IMR-90 (cell line): ENCODE measurements around the gene CDKN2A. TPM values are rescaled to one million over a fixed set of nuclear protein-coding genes. Genes with fewer than 3 reads are reported as not detected.

Experiments
- ATAC-seq: fragments of 200-7000 bp; cut with Tn5 transposase; 2 replicates; pipeline ENCODE4 v1.9.1; 2020; ENCODE audit warnings: low read depth, mild to moderate bottlenecking, moderate library complexity
- BruUV-seq: library from RNA; stranded (reverse); fragments of 400-500 nt; replicated peaks from 2 replicates; lab custom pipeline; 2021; lab: Mats Ljungman, UMichigan
- CTCF ChIA-PET: fragments of 300-600 bp; formaldehyde crosslinking; extraction: SDS; loops from one replicate; lab custom pipeline; 2021; ENCODE audit warnings: antibody characterized with exemption; lab: Yijun Ruan, JAX
- POLR2A ChIA-PET: fragments of 300-600 bp; sonication (Branson Sonifier 250); formaldehyde crosslinking; loops from one replicate; lab custom pipeline; 2022; ENCODE audit warnings: antibody characterized with exemption; ENCODE audit not compliant: unreplicated experiment; lab: Charles Lee
- DNase-seq: peaks from one replicate; pipeline ENCODE4 v3.0.0; 2013
- H2AFZ ChIP-seq: replicated peaks from 2 replicates; pipeline ENCODE3; 2013; ENCODE audit warnings: low read length, mild to moderate bottlenecking; ENCODE audit not compliant: poor library complexity
- H2AK5ac ChIP-seq: 2 replicates; pipeline ENCODE4 v1.6.1; 2013; ENCODE audit warnings: low read depth, low read length, inconsistent platforms
- H2AK9ac ChIP-seq: replicated peaks from 2 replicates; pipeline ENCODE3; 2013; ENCODE audit warnings: mild to moderate bottlenecking, low read depth, low read length, moderate library complexity; ENCODE audit not compliant: poor library complexity
- H2BK120ac ChIP-seq: 2 replicates; pipeline ENCODE4 v1.6.1; 2013; ENCODE audit warnings: low read depth, low read length, inconsistent platforms
- H2BK15ac ChIP-seq: 3 replicates; pipeline ENCODE4 v1.6.1; 2013; ENCODE audit warnings: low read depth, low read length, inconsistent platforms
- H2BK20ac ChIP-seq: 2 replicates; pipeline ENCODE4 v1.6.1; 2013; ENCODE audit warnings: low read depth, mild to moderate bottlenecking, inconsistent platforms, low read length, moderate library complexity
- H2BK5ac ChIP-seq: 2 replicates; pipeline ENCODE4 v1.6.1; 2013; ENCODE audit warnings: mild to moderate bottlenecking, low read depth, low read length, inconsistent platforms; ENCODE audit not compliant: poor library complexity, severe bottlenecking
- H3K14ac ChIP-seq: replicated peaks from 2 replicates; pipeline ENCODE4 v1.6.1; 2013; ENCODE audit warnings: low read depth, low read length, inconsistent platforms
- H3K18ac ChIP-seq: 2 replicates; pipeline ENCODE4 v1.6.1; 2013; ENCODE audit warnings: low read depth, low read length, control low read depth
- H3K23ac ChIP-seq: 2 replicates; pipeline ENCODE4 v1.6.1; 2013; ENCODE audit warnings: low read depth, low read length, inconsistent platforms
- H3K27ac ChIP-seq: 2 replicates; pipeline ENCODE4 v1.5.1; 2013; ENCODE audit warnings: mild to moderate bottlenecking, control low read depth, low read length; ENCODE audit not compliant: insufficient read depth
- H3K27me3 ChIP-seq: 2 replicates; pipeline ENCODE4 v1.6.1; 2013; ENCODE audit warnings: low read length; ENCODE audit not compliant: control insufficient read depth, insufficient read depth
- H3K36me3 ChIP-seq: 2 replicates; pipeline ENCODE4 v1.6.1; 2013; ENCODE audit warnings: low read length, mixed read lengths; ENCODE audit not compliant: control insufficient read depth, insufficient read depth
- H3K4ac ChIP-seq: 2 replicates; pipeline ENCODE4 v1.6.1; 2013; ENCODE audit warnings: low read depth, low read length, inconsistent platforms
- H3K4me1 ChIP-seq: 2 replicates; pipeline ENCODE4 v1.6.1; 2013; ENCODE audit warnings: low read length, mixed read lengths; ENCODE audit not compliant: control insufficient read depth, insufficient read depth
- H3K4me2 ChIP-seq: 2 replicates; pipeline ENCODE4 v1.6.1; 2013; ENCODE audit warnings: low read depth, mild to moderate bottlenecking, control low read depth, low read length, moderate library complexity
- H3K4me3 ChIP-seq: 2 replicates; pipeline ENCODE4 v1.5.1; 2013; ENCODE audit warnings: low read depth, mild to moderate bottlenecking, control low read depth, low read length, moderate library complexity; ENCODE audit not compliant: insufficient read depth
- H3K56ac ChIP-seq: 2 replicates; pipeline ENCODE4 v1.6.1; 2013; ENCODE audit warnings: low read length, inconsistent platforms; ENCODE audit not compliant: insufficient read depth; ENCODE audit errors: extremely low read depth
- H3K79me1 ChIP-seq, 2 experiments: 2 replicates each; pipeline ENCODE4 v1.6.1; 2013; ENCODE audit warnings: low read length in 2 of 2, inconsistent platforms in 1 of 2, low read depth in 1 of 2
- H3K9ac ChIP-seq: 2 replicates; pipeline ENCODE4 v1.6.1; 2013; ENCODE audit warnings: low read depth, low read length, control low read depth
- H3K9me1 ChIP-seq: 2 replicates; pipeline ENCODE4 v1.6.1; 2013; ENCODE audit warnings: low read length, inconsistent platforms; ENCODE audit not compliant: insufficient read depth
- H3K9me3 ChIP-seq: 2 replicates; pipeline ENCODE4 v1.6.1; 2013; ENCODE audit warnings: low read length; ENCODE audit not compliant: control insufficient read depth, insufficient read depth
- H4K20me1 ChIP-seq: 2 replicates; pipeline ENCODE4 v1.6.1; 2013; ENCODE audit warnings: low read length, inconsistent platforms; ENCODE audit not compliant: insufficient read depth
- H4K5ac ChIP-seq: 2 replicates; pipeline ENCODE4 v1.6.1; 2013; ENCODE audit warnings: mild to moderate bottlenecking, low read depth, low read length, control low read depth
- H4K8ac ChIP-seq, 2 experiments: 2 replicates each; pipeline ENCODE4 v1.6.1; 2013; ENCODE audit warnings: low read depth in 2 of 2, low read length in 2 of 2, control low read depth in 1 of 2, inconsistent platforms in 1 of 2
- H4K91ac ChIP-seq: 2 replicates; pipeline ENCODE4 v1.6.1; 2013; ENCODE audit warnings: low read depth, low read length, inconsistent platforms; ENCODE audit not compliant: insufficient read depth
- BHLHE40 ChIP-seq: fragments of 150-350 bp; IDR thresholded peaks from 2 replicates; pipeline ENCODE4 v1.6.1; 2016; ENCODE audit warnings: mild to moderate bottlenecking, low read depth, low read length
- CEBPB ChIP-seq: IDR thresholded peaks from 2 replicates; pipeline ENCODE4 v1.6.1; 2012; ENCODE audit warnings: low read depth, low read length, improper control_type of control experiment
- CHD1 ChIP-seq: IDR thresholded peaks from 2 replicates; pipeline ENCODE4 v1.6.1; 2012; ENCODE audit warnings: low read depth, low read length, improper control_type of control experiment
- FOS ChIP-seq: fragments of 150-350 bp; IDR thresholded peaks from 2 replicates; pipeline ENCODE4 v1.6.1; 2016; ENCODE audit warnings: low read depth, low read length
- MAFK ChIP-seq: IDR thresholded peaks from 2 replicates; pipeline ENCODE4 v1.6.1; 2012; ENCODE audit warnings: low read depth, low read length, improper control_type of control experiment
- MAZ ChIP-seq: IDR thresholded peaks from 2 replicates; pipeline ENCODE4 v1.6.1; 2012; ENCODE audit warnings: low read depth, mild to moderate bottlenecking, low read length, improper control_type of control experiment, moderate library complexity, borderline replicate concordance
- MXI1 ChIP-seq: IDR thresholded peaks from 2 replicates; pipeline ENCODE4 v1.6.1; 2012; ENCODE audit warnings: low read depth, mild to moderate bottlenecking, low read length, moderate library complexity, borderline replicate concordance
- NFE2L2 ChIP-seq: fragments of 150-350 bp; IDR thresholded peaks from 2 replicates; pipeline ENCODE4 v1.6.1; 2016; ENCODE audit warnings: low read depth, mild to moderate bottlenecking, low read length
- POLR2A ChIP-seq: IDR thresholded peaks from 2 replicates; pipeline ENCODE4 v1.6.1; 2012; ENCODE audit warnings: mild to moderate bottlenecking, low read depth, low read length
- RAD21 ChIP-seq: IDR thresholded peaks from 2 replicates; pipeline ENCODE4 v1.6.1; 2012; ENCODE audit warnings: low read length, improper control_type of control experiment
- RCOR1 ChIP-seq: IDR thresholded peaks from 2 replicates; pipeline ENCODE4 v1.6.1; 2012; ENCODE audit warnings: mild to moderate bottlenecking, low read length, improper control_type of control experiment; ENCODE audit not compliant: insufficient replicate concordance
- RFX5 ChIP-seq: IDR thresholded peaks from 2 replicates; pipeline ENCODE4 v1.8.0; 2012; ENCODE audit warnings: low read depth, mild to moderate bottlenecking, low read length, moderate library complexity
- SMC3 ChIP-seq: fragments of 150-350 bp; IDR thresholded peaks from 2 replicates; pipeline ENCODE4 v1.6.1; 2016; ENCODE audit warnings: low read depth, mild to moderate bottlenecking, antibody characterized with exemption, low read length, moderate library complexity
- USF2 ChIP-seq: fragments of 150-350 bp; IDR thresholded peaks from 2 replicates; pipeline ENCODE4 v1.6.1; 2017; ENCODE audit warnings: mild to moderate bottlenecking, antibody characterized with exemption, low read length, low read depth
- dilution Hi-C: fragments of 300-500 bp; cut with HindIII; formaldehyde crosslinking; loops from one replicate; pipeline ENCODE4 v1.14.3; 2018; ENCODE audit warnings: low sequenced_read_pairs; ENCODE audit not compliant: unreplicated experiment
- in situ Hi-C: fragments of 300-500 bp; cut with MboI; formaldehyde crosslinking; loops from 3 replicates; pipeline ENCODE4 v1.14.3; 2019; ENCODE audit warnings: low sequenced_read_pairs, inconsistent platforms, mixed read lengths
- intact Hi-C: fragments of 100-400 bp; cut with micrococcal nuclease; formaldehyde crosslinking; loops from 2 replicates; pipeline ENCODE4 v1.10.0; 2022
- polyA plus RNA-seq, 3 experiments: library from polyadenylated mRNA; depleted of rRNA; stranded (reverse); fragments of >200 nt; gene quantifications; 2 replicates each; pipeline ENCODE4 v1.2.3, GENCODE V29; 2012; ENCODE audit warnings: low replicate concordance in 1 of 3
- total RNA-seq: library from RNA; depleted of rRNA; stranded (reverse); fragments of >200 nt; gene quantifications from 2 replicates; pipeline ENCODE4 v1.2.3, GENCODE V29; 2012
- TF ChIP-seq, protein P1 (sequence below): fragments of 150-350 bp; IDR thresholded peaks from 2 replicates; pipeline ENCODE4 v1.6.1; 2016; ENCODE audit warnings: low read depth, mild to moderate bottlenecking, low read length, moderate library complexity, borderline replicate concordance
- TF ChIP-seq, protein P2 (sequence below): conservative IDR thresholded peaks from 2 replicates; pipeline ENCODE4 v1.5.1; 2012; ENCODE audit warnings: mild to moderate bottlenecking, low read depth, low read length, improper control_type of control experiment

CDKN2A gene
- total and polyA plus RNA-seq, 2 of the 4 experiments (the other 2 are of a cell fraction), result 11.3 to 75.3 TPM

DNA sequence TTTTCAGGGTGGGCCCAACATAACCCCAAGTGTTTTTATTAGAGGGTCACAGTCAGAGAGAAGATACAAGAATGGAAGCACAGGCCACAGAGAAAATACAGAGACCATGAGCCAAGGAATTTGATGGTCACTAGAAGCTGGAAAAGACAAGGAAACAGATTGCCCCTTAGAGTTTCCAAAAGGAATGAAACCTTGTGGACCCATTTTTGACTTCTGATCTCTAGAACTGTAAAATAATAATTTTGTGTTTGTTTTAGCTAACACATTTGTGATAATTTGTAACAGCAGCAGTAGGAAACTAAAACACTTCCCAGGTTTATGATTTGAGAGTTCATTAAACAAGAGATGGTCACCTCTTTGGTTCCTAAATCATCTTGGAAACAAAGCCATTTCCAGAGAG is 21.8 kb downstream of the CDKN2A start:
- H3K4me3 ChIP-seq, result no peak overlapping the region
- dilution Hi-C loops, result no loop called here
- no peak overlapping the region for H3K27ac ChIP-seq
- no peak overlapping the region for H3K4me2 ChIP-seq
- no peak overlapping the region for H4K91ac ChIP-seq
- ChIA-PET CTCF (no interaction called here), POLR2A (no interaction called here)
- no peaks in the 10 kb centered on the region for H3K79me1 ChIP-seq
- H3K23ac ChIP-seq, result no peak overlapping the region
- no peak overlapping the region for H2AK5ac ChIP-seq
- intact Hi-C loops, result no loop called here
- H3K9ac ChIP-seq, result no peak overlapping the region
- DNase-seq (no peak), ATAC-seq (no peak)
- H2BK15ac ChIP-seq, result no peak overlapping the region
- H2AFZ ChIP-seq, result no peak overlapping the region
- TF ChIP-seq BHLHE40 (no peak), MAZ (no peak), RFX5 (no peak), RAD21 (no peak), MAFK (no peak), NFE2L2 (no peak), RCOR1 (no peak), FOS (no peak), CEBPB (no peak), MXI1 (no peak), USF2 (no peak), CHD1 (no peak), SMC3 (no peak), POLR2A (no peak)
- TF ChIP-seq, protein P1, sequence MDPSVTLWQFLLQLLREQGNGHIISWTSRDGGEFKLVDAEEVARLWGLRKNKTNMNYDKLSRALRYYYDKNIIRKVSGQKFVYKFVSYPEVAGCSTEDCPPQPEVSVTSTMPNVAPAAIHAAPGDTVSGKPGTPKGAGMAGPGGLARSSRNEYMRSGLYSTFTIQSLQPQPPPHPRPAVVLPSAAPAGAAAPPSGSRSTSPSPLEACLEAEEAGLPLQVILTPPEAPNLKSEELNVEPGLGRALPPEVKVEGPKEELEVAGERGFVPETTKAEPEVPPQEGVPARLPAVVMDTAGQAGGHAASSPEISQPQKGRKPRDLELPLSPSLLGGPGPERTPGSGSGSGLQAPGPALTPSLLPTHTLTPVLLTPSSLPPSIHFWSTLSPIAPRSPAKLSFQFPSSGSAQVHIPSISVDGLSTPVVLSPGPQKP, result no peak
- TF ChIP-seq, protein P2, sequence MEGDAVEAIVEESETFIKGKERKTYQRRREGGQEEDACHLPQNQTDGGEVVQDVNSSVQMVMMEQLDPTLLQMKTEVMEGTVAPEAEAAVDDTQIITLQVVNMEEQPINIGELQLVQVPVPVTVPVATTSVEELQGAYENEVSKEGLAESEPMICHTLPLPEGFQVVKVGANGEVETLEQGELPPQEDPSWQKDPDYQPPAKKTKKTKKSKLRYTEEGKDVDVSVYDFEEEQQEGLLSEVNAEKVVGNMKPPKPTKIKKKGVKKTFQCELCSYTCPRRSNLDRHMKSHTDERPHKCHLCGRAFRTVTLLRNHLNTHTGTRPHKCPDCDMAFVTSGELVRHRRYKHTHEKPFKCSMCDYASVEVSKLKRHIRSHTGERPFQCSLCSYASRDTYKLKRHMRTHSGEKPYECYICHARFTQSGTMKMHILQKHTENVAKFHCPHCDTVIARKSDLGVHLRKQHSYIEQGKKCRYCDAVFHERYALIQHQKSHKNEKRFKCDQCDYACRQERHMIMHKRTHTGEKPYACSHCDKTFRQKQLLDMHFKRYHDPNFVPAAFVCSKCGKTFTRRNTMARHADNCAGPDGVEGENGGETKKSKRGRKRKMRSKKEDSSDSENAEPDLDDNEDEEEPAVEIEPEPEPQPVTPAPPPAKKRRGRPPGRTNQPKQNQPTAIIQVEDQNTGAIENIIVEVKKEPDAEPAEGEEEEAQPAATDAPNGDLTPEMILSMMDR, result no peak
- peaks cover 3% of the 10 kb centered on the region; the same call in 1 of the 2 replicates for H4K20me1 ChIP-seq
- H3K56ac ChIP-seq, result no peak overlapping the region
- H2BK5ac ChIP-seq, result no peak overlapping the region
- no peak overlapping the region for H4K5ac ChIP-seq
- H3K9me1 ChIP-seq, result no peaks in the 10 kb centered on the region
- H4K8ac ChIP-seq, result no peak overlapping the region
- no peak overlapping the region for H3K4ac ChIP-seq
- peaks cover 9% of the 10 kb centered on the region; the same call in 1 of the 2 replicates for H3K36me3 ChIP-seq
- peaks cover 4% of the 10 kb centered on the region for H3K4me1 ChIP-seq
- H3K14ac ChIP-seq, result no peak overlapping the region
- no peak overlapping the region for H2BK20ac ChIP-seq
- no TSS peak for BruUV-seq
- no peak overlapping the region for H3K18ac ChIP-seq
- H3K27me3 ChIP-seq, result peaks cover 72% of the 10 kb centered on the region
- H2BK120ac ChIP-seq, result no peak overlapping the region
- no peak overlapping the region for H2AK9ac ChIP-seq
- in situ Hi-C loops, result no loop called here
- H3K9me3 ChIP-seq, result peaks cover 12% of the 10 kb centered on the region; the same call in 1 of the 2 replicates
